PFSK-1 (cell line): ENCODE results near the gene COX19.

Experiments used
- POLR2AphosphoS5 ChIP-seq: IDR thresholded peaks from 2 replicates; pipeline ENCODE4 v1.6.1; 2012; ENCODE audit warnings: low read depth, mild to moderate bottlenecking, control low read depth, low read length, moderate library complexity
- TAF1 ChIP-seq: IDR thresholded peaks from 2 replicates; pipeline ENCODE4 v1.6.1; 2012; ENCODE audit warnings: low read length, control low read depth, borderline replicate concordance; ENCODE audit not compliant: insufficient read depth

DNA sequence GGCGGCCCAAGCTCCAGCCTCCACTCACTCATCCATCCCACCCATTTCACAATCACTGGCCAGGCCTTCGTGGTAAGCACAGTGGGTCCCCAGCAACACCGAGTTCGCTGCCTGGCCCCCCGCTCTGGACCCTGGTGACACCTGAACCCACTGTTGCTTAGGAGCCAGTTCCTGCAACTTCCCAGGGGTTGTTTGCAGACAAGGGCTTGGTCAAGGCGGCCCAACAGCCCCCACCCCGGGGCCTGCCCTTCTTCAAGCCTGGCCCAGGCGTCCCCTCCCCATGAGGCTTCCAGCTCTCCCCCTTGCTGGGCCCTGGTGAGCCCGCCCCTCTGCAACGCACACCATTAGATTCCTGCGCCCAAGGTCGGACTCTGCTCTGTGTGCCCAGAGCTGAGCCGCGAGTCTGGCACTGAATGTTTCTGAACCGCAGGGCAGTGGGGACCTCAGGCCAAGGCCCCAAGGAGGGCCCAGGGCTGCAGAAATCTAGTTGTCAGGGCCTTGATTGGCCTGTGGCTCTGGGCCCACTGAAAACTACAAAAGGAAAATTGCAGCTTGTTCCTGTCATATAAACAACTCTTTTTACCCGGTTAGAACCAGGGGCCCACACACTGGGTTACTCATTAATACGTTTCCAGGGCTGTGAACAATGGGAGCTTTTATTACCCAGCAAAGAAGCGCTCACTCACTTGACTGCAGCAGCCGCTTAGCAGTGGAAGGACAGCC, 2.1 kb upstream of the COX19 start:
- no peak for TF ChIP-seq POLR2AphosphoS5
- TF ChIP-seq TAF1, result no peak
